H9 (cell line): Measurements from ENCODE around the gene TMEFF2. TPM values are rescaled to one million over a fixed set of nuclear protein-coding genes. Genes with fewer than 3 reads are reported as not detected.

Source experiments
- DNase-seq: peaks from one replicate; pipeline ENCODE4 v3.0.0-alpha.2; 2017
- H2AFZ ChIP-seq: one replicate; pipeline ENCODE4 v1.6.1; 2013; ENCODE audit warnings: mild to moderate bottlenecking, low read length, control low read depth, moderate library complexity
- H2AK5ac ChIP-seq: 2 replicates; pipeline ENCODE4 v1.6.1; 2013; ENCODE audit warnings: low read length, control low read depth, mixed read lengths; ENCODE audit not compliant: insufficient read length
- H2BK120ac ChIP-seq: one replicate; pipeline ENCODE4 v1.6.1; 2013; ENCODE audit warnings: low read depth, mild to moderate bottlenecking, low read length, control low read depth, inconsistent platforms; ENCODE audit not compliant: poor library complexity, severe bottlenecking
- H2BK12ac ChIP-seq: 2 replicates; pipeline ENCODE4 v1.6.1; 2013; ENCODE audit warnings: low read length, control low read depth, mixed read lengths, low read depth; ENCODE audit not compliant: insufficient read length
- H2BK15ac ChIP-seq: 2 replicates; pipeline ENCODE4 v1.6.1; 2013; ENCODE audit warnings: low read depth, low read length, control low read depth
- H2BK20ac ChIP-seq: one replicate; pipeline ENCODE4 v1.6.1; 2013; ENCODE audit warnings: low read depth, mild to moderate bottlenecking, low read length, control low read depth, inconsistent platforms; ENCODE audit not compliant: poor library complexity, severe bottlenecking
- H2BK5ac ChIP-seq: 2 replicates; pipeline ENCODE4 v1.6.1; 2013; ENCODE audit warnings: low read length, control low read depth, mixed read lengths; ENCODE audit not compliant: insufficient read length
- H3K14ac ChIP-seq: 2 replicates; pipeline ENCODE4 v1.6.1; 2013; ENCODE audit warnings: low read length, control low read depth; ENCODE audit not compliant: insufficient read depth
- H3K18ac ChIP-seq: 2 replicates; pipeline ENCODE4 v1.6.1; 2013; ENCODE audit warnings: low read depth, mild to moderate bottlenecking, mixed read lengths, low read length, control low read depth; ENCODE audit not compliant: insufficient read length
- H3K23ac ChIP-seq: 2 replicates; pipeline ENCODE4 v1.6.1; 2013; ENCODE audit warnings: low read length, control low read depth, mixed read lengths, low read depth; ENCODE audit not compliant: insufficient read length
- H3K23me2 ChIP-seq: 2 replicates; pipeline ENCODE4 v1.6.1; 2013; ENCODE audit warnings: low read depth, mild to moderate bottlenecking, mixed read lengths, low read length, control low read depth; ENCODE audit not compliant: insufficient read length, poor library complexity, severe bottlenecking
- H3K27ac ChIP-seq: 2 replicates; pipeline ENCODE4 v1.5.1; 2013; ENCODE audit warnings: low read length, control low read depth, mixed read lengths, low read depth; ENCODE audit not compliant: insufficient read length
- H3K27me3 ChIP-seq: 2 replicates; pipeline ENCODE4 v1.6.1; 2013; ENCODE audit warnings: low read length, control low read depth, inconsistent platforms; ENCODE audit not compliant: insufficient read depth
- H3K4ac ChIP-seq: 2 replicates; pipeline ENCODE4 v1.6.1; 2013; ENCODE audit warnings: low read depth, mild to moderate bottlenecking, control low read depth, inconsistent platforms, low read length, moderate library complexity
- H3K4me1 ChIP-seq: 2 replicates; pipeline ENCODE4 v1.6.1; 2013; ENCODE audit warnings: low read length, control low read depth, inconsistent platforms; ENCODE audit not compliant: insufficient read depth
- H3K4me2 ChIP-seq: 2 replicates; pipeline ENCODE4 v1.6.1; 2013; ENCODE audit warnings: low read length, control low read depth, mixed read lengths; ENCODE audit not compliant: insufficient read length, insufficient read depth
- H3K56ac ChIP-seq: 2 replicates; pipeline ENCODE4 v1.6.1; 2013; ENCODE audit warnings: low read depth, mild to moderate bottlenecking, mixed read lengths, low read length, control low read depth; ENCODE audit not compliant: insufficient read length
- H3K79me1 ChIP-seq: 2 replicates; pipeline ENCODE4 v1.6.1; 2013; ENCODE audit warnings: low read depth, mild to moderate bottlenecking, moderate library complexity, low read length, control low read depth, inconsistent platforms; ENCODE audit not compliant: insufficient read depth, poor library complexity, severe bottlenecking
- H3K79me2 ChIP-seq: 2 replicates; pipeline ENCODE4 v1.6.1; 2013; ENCODE audit warnings: low read length, control low read depth, inconsistent platforms; ENCODE audit not compliant: insufficient read depth
- H3K9ac ChIP-seq: 2 replicates; pipeline ENCODE4 v1.6.1; 2013; ENCODE audit warnings: low read length, control low read depth, mixed read lengths; ENCODE audit not compliant: insufficient read length; ENCODE audit errors: extremely low read depth
- H3K9me3 ChIP-seq: one replicate; pipeline ENCODE4 v1.6.1; 2013; ENCODE audit warnings: low read depth, low read length, inconsistent platforms; ENCODE audit not compliant: control insufficient read depth
- H3T11ph ChIP-seq: one replicate; pipeline ENCODE4 v1.6.1; 2013; ENCODE audit warnings: mild to moderate bottlenecking, low read length, control low read depth, inconsistent platforms
- H4K20me1 ChIP-seq: one replicate; pipeline ENCODE4 v1.6.1; 2013; ENCODE audit not compliant: control insufficient read depth, insufficient read length, insufficient read depth
- H4K5ac ChIP-seq: 2 replicates; pipeline ENCODE4 v1.6.1; 2013; ENCODE audit warnings: low read depth, mild to moderate bottlenecking, mixed read lengths, low read length, control low read depth; ENCODE audit not compliant: insufficient read length
- H4K8ac ChIP-seq: replicated peaks from 2 replicates; pipeline ENCODE4 v1.6.1; 2013; ENCODE audit warnings: low read length, control low read depth, mixed read lengths, low read depth; ENCODE audit not compliant: insufficient read length
- H4K91ac ChIP-seq: 2 replicates; pipeline ENCODE4 v1.6.1; 2013; ENCODE audit warnings: low read depth, mild to moderate bottlenecking, moderate library complexity, mixed read lengths, low read length, control low read depth; ENCODE audit not compliant: insufficient read length
- H3K27ac Mint-ChIP-seq, 3 experiments: 2 replicates in 2 of 3; 3 replicates in 1 of 3; pipeline ENCODE4 v1.8.0; 2020 to 2021; ENCODE audit warnings: mixed read lengths in 3 of 3, mild to moderate bottlenecking in 1 of 3, moderate library complexity in 1 of 3
- H3K27me3 Mint-ChIP-seq: 2 replicates; pipeline ENCODE4 v1.8.0; 2021; ENCODE audit warnings: low read depth, mild to moderate bottlenecking, moderate library complexity, mixed read lengths
- H3K36me3 Mint-ChIP-seq, 3 experiments: 2 replicates in 2 of 3; 3 replicates in 1 of 3; pipeline ENCODE4 v1.8.0; 2020 to 2021; ENCODE audit warnings: low read depth in 3 of 3, mixed read lengths in 3 of 3; ENCODE audit not compliant: insufficient read depth in 1 of 3
- H3K4me1 Mint-ChIP-seq, 2 experiments: 2 replicates each; pipeline ENCODE4 v1.8.0; 2020; ENCODE audit warnings: mixed read lengths in 2 of 2
- H3K4me3 Mint-ChIP-seq, 2 experiments: 2 replicates in 1 of 2; 3 replicates in 1 of 2; pipeline ENCODE4 v1.8.0; 2020 to 2021; ENCODE audit warnings: mild to moderate bottlenecking in 2 of 2, mixed read lengths in 2 of 2, moderate library complexity in 1 of 2
- H3K9me3 Mint-ChIP-seq, 2 experiments: 2 replicates in 1 of 2; 3 replicates in 1 of 2; pipeline ENCODE4 v1.8.0; 2020; ENCODE audit warnings: mild to moderate bottlenecking in 2 of 2, mixed read lengths in 2 of 2, moderate library complexity in 1 of 2
- CTCF ChIP-seq: fragments of 200-600 bp; sonication (generic); conservative IDR thresholded peaks from 3 replicates; pipeline ENCODE4 v1.8.0; 2021; ENCODE audit warnings: antibody characterized with exemption, mild to moderate bottlenecking
- WGBS: extraction: QIAGEN DNeasy Blood & Tissue Kit; methylation state at CpG from one replicate; pipeline ENCODE4 v1.1.7; 2013; ENCODE audit warnings: missing lambda C conversion rate, low lambda C conversion rate, mixed read lengths; ENCODE audit not compliant: insufficient read length; ENCODE audit errors: extremely low coverage; 5-methylcytosine and 5-hydroxymethylcytosine counted together
- total RNA-seq: library from RNA; stranded (reverse); gene quantifications from 2 replicates; pipeline ENCODE4 v1.2.1, GENCODE V29; 2021

The TMEFF2 gene
- total RNA-seq, 1 experiment from 2014 or later: 0.39 TPM

DNA sequence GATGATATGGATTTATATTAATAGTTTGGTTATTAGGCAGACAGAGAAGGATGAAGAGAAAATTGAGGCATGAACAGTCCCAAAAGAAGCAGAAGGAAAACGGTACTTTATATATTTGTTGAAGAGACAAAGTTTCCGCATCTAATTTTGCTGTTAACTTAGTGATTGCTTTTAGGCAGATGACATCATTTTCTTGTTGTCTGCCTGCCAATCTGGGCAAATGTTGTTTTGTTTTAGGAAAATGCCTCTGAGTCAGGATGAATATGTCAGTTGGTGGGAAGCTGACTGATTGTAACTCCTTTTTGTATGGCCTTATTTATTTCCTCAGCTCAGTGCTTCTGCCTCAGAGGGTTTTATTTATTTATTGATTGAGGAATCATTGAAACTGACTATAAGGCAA is 295.3 kb downstream of the TMEFF2 start:
- H3K36me3 Mint-ChIP-seq: peaks cover 17 to 27% (median 24%) of the 10 kb centered on the region in 3 experiments
- Histone ChIP-seq H4K20me1 (no peaks in the 10 kb centered on the region), H4K91ac (no peak overlapping the region), H3K56ac (no peak overlapping the region), H2BK15ac (no peak overlapping the region), H4K5ac (no peak overlapping the region), H3K14ac (no peak overlapping the region), H3K79me1 (no peaks in the 10 kb centered on the region), H2BK20ac (no peak overlapping the region), H2AK5ac (no peak overlapping the region), H2BK12ac (no peak overlapping the region), H2BK5ac (no peak overlapping the region), H3K23me2 (no peaks in the 10 kb centered on the region), H3K4ac (no peak overlapping the region), H3K79me2 (no peaks in the 10 kb centered on the region), H3T11ph (no peak overlapping the region), H4K8ac (no peak overlapping the region), H3K18ac (no peak overlapping the region), H3K27ac (no peak overlapping the region), H3K4me1 (no peaks in the 10 kb centered on the region), H3K9ac (no peak overlapping the region), H3K27me3 (no peaks in the 10 kb centered on the region), H3K9me3 (peaks cover 6% of the 10 kb centered on the region), H3K23ac (no peak overlapping the region), H2AFZ (no peak overlapping the region), H3K4me2 (no peak overlapping the region), H2BK120ac (no peak overlapping the region)
- H3K9me3 Mint-ChIP-seq: peaks cover 26% of the 10 kb centered on the region in 2 experiments
- WGBS: no CpG with 5 or more reads among the region's 2 CpGs
- no peak overlapping the region for H3K27ac Mint-ChIP-seq
- H3K27me3 Mint-ChIP-seq: no peaks in the 10 kb centered on the region
- H3K4me3 Mint-ChIP-seq: no peak overlapping the region
- H3K4me1 Mint-ChIP-seq: peaks cover 13 to 15% of the 10 kb centered on the region in 2 experiments
- no peak for DNase-seq
- TF ChIP-seq CTCF: no peak
